K562 (cell line): ENCODE results near the gene TEP1.

Source experiments
- ATF7 ChIP-seq: fragments of 450-650 bp; IDR thresholded peaks from 2 replicates; pipeline ENCODE4 v1.7.1; 2014; ENCODE audit warnings: mild to moderate bottlenecking, moderate library complexity
- BRF2 ChIP-seq: IDR thresholded peaks from 3 replicates; pipeline ENCODE4 v1.6.1; 2011; ENCODE audit warnings: borderline replicate concordance, mild to moderate bottlenecking; ENCODE audit not compliant: insufficient read length, insufficient read depth
- CHD2 ChIP-seq: IDR thresholded peaks from 2 replicates; pipeline ENCODE4 v1.6.1; 2011; ENCODE audit warnings: low read depth, low read length
- CTCF ChIP-seq, 3 experiments: IDR thresholded peaks in 2 of 3; conservative IDR thresholded peaks in 1 of 3; 2 replicates each; pipeline ENCODE4 v1.5.1; 2011 to 2012; ENCODE audit warnings: low read length in 3 of 3, mild to moderate bottlenecking in 3 of 3, control low read depth in 2 of 3, improper control_type of control experiment in 1 of 3, inconsistent platforms in 1 of 3, low read depth in 1 of 3, mixed read lengths in 1 of 3, moderate library complexity in 1 of 3; ENCODE audit not compliant: insufficient read depth in 2 of 3
- FOXJ3 ChIP-seq: sonication (generic); formaldehyde crosslinking; IDR thresholded peaks from 2 replicates; pipeline ENCODE4 v1.4.0; 2020; ENCODE audit warnings: mild to moderate bottlenecking, missing genetic modification reagents
- HIVEP1 ChIP-seq: fragments of 250-450 bp; sonication (Bioruptor Pico); IDR thresholded peaks from 2 replicates; pipeline ENCODE4 v1.4.0; 2020; ENCODE audit warnings: mild to moderate bottlenecking
- JUND ChIP-seq, 2 experiments: IDR thresholded peaks; 2 replicates in 1 of 2; 3 replicates in 1 of 2; pipeline ENCODE4 v1.6.1; 2011; ENCODE audit warnings: borderline replicate concordance in 2 of 2, low read depth in 2 of 2, low read length in 2 of 2, improper control_type of control experiment in 1 of 2, missing biosample characterization in 1 of 2, missing genetic modification characterization in 1 of 2, missing genetic modification reagents in 1 of 2
- REST ChIP-seq, 2 experiments: fragments of 450-650 bp; formaldehyde crosslinking in 1 of 2; IDR thresholded peaks; 2 replicates each; pipeline versions ENCODE4 v1.4.0 to v1.6.1; 2014 to 2020; ENCODE audit warnings: mild to moderate bottlenecking in 2 of 2, borderline replicate concordance in 1 of 2, low read depth in 1 of 2
- TAF1 ChIP-seq: IDR thresholded peaks from 2 replicates; pipeline ENCODE4 v1.6.1; 2011; ENCODE audit warnings: mild to moderate bottlenecking, low read length, moderate library complexity; ENCODE audit not compliant: insufficient read depth, control insufficient read depth, severe bottlenecking; ENCODE audit errors: extremely low read depth
- TRIM25 ChIP-seq: fragments of 450-650 bp; IDR thresholded peaks from 2 replicates; pipeline ENCODE4 v1.7.0; 2016; ENCODE audit warnings: borderline replicate concordance
- ZBTB17 ChIP-seq: fragments of 450-650 bp; formaldehyde crosslinking; IDR thresholded peaks from 2 replicates; pipeline ENCODE4 v1.4.0; 2020; ENCODE audit warnings: mild to moderate bottlenecking
- ZBTB5 ChIP-seq: fragments of 450-650 bp; IDR thresholded peaks from 2 replicates; pipeline ENCODE4 v1.6.1; 2017; ENCODE audit warnings: antibody characterized with exemption
- ZC3H8 ChIP-seq: fragments of 450-650 bp; IDR thresholded peaks from 2 replicates; pipeline ENCODE4 v1.6.1; 2017
- ZNF239 ChIP-seq: fragments of 250-450 bp; sonication (Bioruptor Pico); IDR thresholded peaks from 2 replicates; pipeline ENCODE4 v1.4.0; 2020; ENCODE audit warnings: mild to moderate bottlenecking

- no peak for TF ChIP-seq REST (IDR thresholded peaks at IDR 0.05; ENCODE audit: borderline replicate concordance)
- TF ChIP-seq REST (CRISPR knock-in tag; IDR thresholded peaks at IDR 0.05; ENCODE audit: low read depth): no peak
- TF ChIP-seq TAF1: peak; percentile 32
- TF ChIP-seq HIVEP1 (CRISPR knock-in tag): no peak
- TF ChIP-seq JUND (IDR thresholded peaks at IDR 0.05; ENCODE audit: borderline replicate concordance, low read depth, low read length): peak; percentile 94
- peak; percentile 82; the same call in 2 of the 3 replicates for TF ChIP-seq JUND (tag; IDR thresholded peaks at IDR 0.05; ENCODE audit: borderline replicate concordance, low read depth, low read length)
- TF ChIP-seq ZNF239: no peak
- no peak for TF ChIP-seq FOXJ3 (CRISPR knock-in tag)
- TF ChIP-seq ZBTB5: no peak
- TF ChIP-seq CHD2: no peak
- TF ChIP-seq ZC3H8: no peak
- TF ChIP-seq BRF2: no peak
- no peak for TF ChIP-seq TRIM25
- TF ChIP-seq ZBTB17 (CRISPR knock-in tag): no peak
- no peak for TF ChIP-seq ATF7
- no peak for TF ChIP-seq CTCF (IDR thresholded peaks at IDR 0.05 in 2 of 3, conservative IDR thresholded peaks at IDR 0.05 in 1 of 3; ENCODE audit: insufficient read depth in 2 of 3, low read depth in 1 of 3, low read length in 3 of 3)
Observed at GRCh38 chr14:20427231-20428009, 14.1 kb upstream of the TEP1 start.
